HG02870 (cell line): Measurements from ENCODE around the gene MACROD1.

Experiments
- ATAC-seq: cut with Tn5 transposase; IDR thresholded peaks from one replicate; pipeline ENCODE4 v1.9.1; 2021; ENCODE audit warnings: mild to moderate bottlenecking, moderate library complexity; ENCODE audit not compliant: unreplicated experiment

Gene MACROD1

GRCh38 chr11:64037027-64037634, 128.8 kb downstream of the MACROD1 start:
- ATAC-seq, result no peak

- ATAC-seq, result no peak
These were observed 129.6 kb downstream of the MACROD1 start for GRCh38 chr11:64036087-64037026.

- no peak for ATAC-seq
These were observed 130.3 kb downstream of the MACROD1 start, which contains the start of gene FLRT1 for GRCh38 chr11:64035576-64035975. TSS of gene FLRT1 (plus strand) at chr11:64035931. CDS start at chr11:64116268, 80,337 bp downstream.

GRCh38 chr11:64035081-64035524, 130.8 kb downstream of the MACROD1 start:
- no peak for ATAC-seq

GRCh38 chr11:64034411-64034811, 131.5 kb downstream of the MACROD1 start:
- ATAC-seq, result no peak

- ATAC-seq, result no peak
These were observed 133.9 kb downstream of the MACROD1 start for GRCh38 chr11:64032050-64032449.

GRCh38 chr11:64031001-64031400, 134.9 kb downstream of the MACROD1 start:
- ATAC-seq, result no peak

- ATAC-seq, result no peak
These were observed 136.1 kb downstream of the MACROD1 start for GRCh38 chr11:64029773-64030172.

- no peak for ATAC-seq
These were observed 137.4 kb downstream of the MACROD1 start for GRCh38 chr11:64028398-64029115.

- ATAC-seq, result no peak
These were observed 138.1 kb downstream of the MACROD1 start for GRCh38 chr11:64027651-64028397.

GRCh38 chr11:64026575-64027205, 139.2 kb downstream of the MACROD1 start:
- ATAC-seq, result no peak

GRCh38 chr11:64025205-64025604, 140.7 kb downstream of the MACROD1 start:
- ATAC-seq, result no peak

GRCh38 chr11:64023712-64024710, 141.9 kb downstream of the MACROD1 start:
- no peak for ATAC-seq

- ATAC-seq, result no peak
These were observed 143.7 kb downstream of the MACROD1 start for GRCh38 chr11:64022125-64022784.

GRCh38 chr11:64021757-64022093, 144.2 kb downstream of the MACROD1 start:
- ATAC-seq, result no peak

GRCh38 chr11:64020976-64021756, 144.7 kb downstream of the MACROD1 start:
- ATAC-seq, result no peak

- no peak for ATAC-seq
These were observed 146.5 kb downstream of the MACROD1 start for GRCh38 chr11:64019106-64020037.
